Measurements from ENCODE around the gene NEK5.
"Not testable (repeated sequence)": the region's sequence is repeated elsewhere in the genome, so short reads cannot be mapped to it uniquely, and the experiment has no call there.

Gene NEK5

GRCh38 chr13:52164989-52165388 lies 36.1 kb upstream of the NEK5 start:
- ChIA-PET CTCF (no interaction called here), POLR2A (no interaction called here)

GRCh38 chr13:52163878-52164277 lies 35.0 kb upstream of the NEK5 start:
- H3K27ac ChIP-seq (ENCODE audit: extremely low read depth, low read depth, low read length); H3K4me3 ChIP-seq (ENCODE audit: low read depth, low read length); CTCF ChIA-PET: not testable (repeated sequence)

More at GRCh38 chr13:52164989-52165388, 36.1 kb upstream of the NEK5 start:
- TF ChIP-seq ZBTB7A (tag by site-specific recombination; IDR thresholded peaks at IDR 0.05; ENCODE audit: low read depth) (no peak), ZSCAN4 (tag by site-specific recombination; IDR thresholded peaks at IDR 0.05) (no peak), ZNF530 (tag by site-specific recombination; IDR thresholded peaks at IDR 0.05; ENCODE audit: low read depth) (no peak), ZNF629 (tag by site-specific recombination; IDR thresholded peaks at IDR 0.05) (no peak)
- Histone ChIP-seq H3K36me3 (ENCODE audit: control insufficient read depth in 2 of 2, insufficient read depth in 1 of 2, low read length in 2 of 2) (peaks cover 10 to 19% of the 10 kb centered on the region in 2 experiments; a peak in 2 of 3 replicates), H3K9me3 (ENCODE audit: control insufficient read depth, insufficient read depth, low read depth, low read length) (no peaks in the 10 kb centered on the region), H3K4me3 (ENCODE audit: low read depth, low read length) (no peak overlapping the region), H3K27ac (ENCODE audit: extremely low read depth, low read depth, low read length) (no peak overlapping the region), H3K4me1 (ENCODE audit: control insufficient read depth, insufficient read depth, low read length) (peaks cover 7% of the 10 kb centered on the region; the same call in 1 of the 2 replicates)

GRCh38 chr13:52162279-52163101 lies 33.6 kb upstream of the NEK5 start:
- peaks cover 0 to 5% of the 10 kb centered on the region in 2 experiments; a peak in 1 of 3 replicates for H3K36me3 ChIP-seq (ENCODE audit: control insufficient read depth in 2 of 2, insufficient read depth in 1 of 2, low read length in 2 of 2)
- no peak overlapping the region for H3K4me3 ChIP-seq (ENCODE audit: low read depth, low read length)
- ChIA-PET POLR2A (no interaction called here), CTCF (interaction anchor here (0.6 kb wide), 1 partner anchor 27 kb away, joined by 4 read pairs; no protein-coding TSS in a partner anchor)
- H3K27ac ChIP-seq (ENCODE audit: extremely low read depth, low read depth, low read length), result peak overlapping the region; percentile 58
- peaks cover 7% of the 10 kb centered on the region; the same call in 1 of the 2 replicates for H3K4me1 ChIP-seq (ENCODE audit: control insufficient read depth, insufficient read depth, low read length)
- H3K9me3 ChIP-seq (ENCODE audit: control insufficient read depth, insufficient read depth, low read depth, low read length), result no peaks in the 10 kb centered on the region
- no peak for TF ChIP-seq ZNF274 (IDR thresholded peaks at IDR 0.05; ENCODE audit: low read length)
- no peak for TF ChIP-seq ZNF274 (tag by site-specific recombination; IDR thresholded peaks at IDR 0.05; ENCODE audit: borderline replicate concordance)
- TF ChIP-seq MEIS1 (CRISPR knock-in tag; IDR thresholded peaks at IDR 0.05; ENCODE audit: borderline replicate concordance), result no peak
- no peak for TF ChIP-seq IKZF3 (tag by site-specific recombination; IDR thresholded peaks at IDR 0.05)
- TF ChIP-seq OSR2 (tag by site-specific recombination; IDR thresholded peaks at IDR 0.05), result peak; percentile 62; the same call in 1 of the 2 replicates
- TF ChIP-seq ZNF404 (tag by site-specific recombination; IDR thresholded peaks at IDR 0.05), result no peak
- peak; percentile 41; the same call in 1 of the 2 replicates for TF ChIP-seq ZNF366 (tag by site-specific recombination; conservative IDR thresholded peaks at IDR 0.05)
- no peak for TF ChIP-seq ZNF621 (tag by site-specific recombination; IDR thresholded peaks at IDR 0.05)
- no peak for TF ChIP-seq ZBTB7A (tag by site-specific recombination; IDR thresholded peaks at IDR 0.05; ENCODE audit: low read depth)
- no peak for TF ChIP-seq ZNF155 (tag by site-specific recombination; IDR thresholded peaks at IDR 0.05)
- TF ChIP-seq ZSCAN16 (tag by site-specific recombination; IDR thresholded peaks at IDR 0.05), result no peak
- TF ChIP-seq PRDM4 (tag by site-specific recombination; IDR thresholded peaks at IDR 0.05), result 0 out of 2 replicates have a peak, but pooled peaks have one; percentile 19
- no peak for TF ChIP-seq GLIS2 (tag by site-specific recombination; IDR thresholded peaks at IDR 0.05)
- TF ChIP-seq ZNF561 (tag by site-specific recombination; IDR thresholded peaks at IDR 0.05; ENCODE audit: borderline replicate concordance), result no peak
- TF ChIP-seq INSM2 (tag by site-specific recombination; IDR thresholded peaks at IDR 0.05), result no peak
- peak; percentile 89 for TF ChIP-seq FEZF1 (tag by site-specific recombination; IDR thresholded peaks at IDR 0.05)
- TF ChIP-seq RBAK (tag by site-specific recombination; IDR thresholded peaks at IDR 0.05), result no peak
- no peak for TF ChIP-seq BCL6B (tag by site-specific recombination; IDR thresholded peaks at IDR 0.05)
- TF ChIP-seq ZNF239 (tag by site-specific recombination; IDR thresholded peaks at IDR 0.05), result no peak
- no peak for TF ChIP-seq ZNF112 (tag by site-specific recombination; IDR thresholded peaks at IDR 0.05)
- TF ChIP-seq ZNF324 (tag by site-specific recombination; IDR thresholded peaks at IDR 0.05), result no peak
- no peak for TF ChIP-seq GLI4 (tag by site-specific recombination; IDR thresholded peaks at IDR 0.05)

More at GRCh38 chr13:52163878-52164277, 35.0 kb upstream of the NEK5 start:
- H3K9me3 ChIP-seq (ENCODE audit: control insufficient read depth, insufficient read depth, low read depth, low read length); POLR2A ChIA-PET; H3K4me1 ChIP-seq (ENCODE audit: control insufficient read depth, insufficient read depth, low read length): not testable (repeated sequence)
- peaks cover 4 to 14% of the 10 kb centered on the region in 2 experiments; a peak in 2 of 3 replicates for H3K36me3 ChIP-seq (ENCODE audit: control insufficient read depth in 2 of 2, insufficient read depth in 1 of 2, low read length in 2 of 2)
